Measurements from ENCODE around the gene BRI3. TPM values are rescaled to one million over a fixed set of nuclear protein-coding genes. Genes with fewer than 3 reads are reported as not detected.

The BRI3 gene
- total RNA-seq, 1 donor from 2014 or later, result 63.6 TPM

- DNase-seq (ENCODE audit: low spot score), result no peak
- peaks cover 47% of the 10 kb centered on the region for H3K36me3 Mint-ChIP-seq (ENCODE audit: low read depth)
- H3K4me3 Mint-ChIP-seq (ENCODE audit: low read depth), result no peak overlapping the region
- no peaks in the 10 kb centered on the region for H3K27me3 Mint-ChIP-seq (ENCODE audit: low read depth)
- H3K9me3 Mint-ChIP-seq, result no peaks in the 10 kb centered on the region
- H3K4me1 Mint-ChIP-seq (ENCODE audit: low read depth), result peaks cover 25% of the 10 kb centered on the region
- intact Hi-C loops (cut with micrococcal nuclease), result no loop called here
- H3K27ac Mint-ChIP-seq, result no peak overlapping the region
Measured at GRCh38 chr7:98257701-98258100, 23.8 kb upstream of the BRI3 start.

- no peak for DNase-seq (ENCODE audit: low spot score)
- Mint-ChIP-seq H3K27ac (peak overlapping the region; percentile 47), H3K4me3 (ENCODE audit: low read depth) (no peak overlapping the region), H3K4me1 (ENCODE audit: low read depth) (peaks cover 9% of the 10 kb centered on the region), H3K36me3 (ENCODE audit: low read depth) (peaks cover 25% of the 10 kb centered on the region), H3K9me3 (no peaks in the 10 kb centered on the region), H3K27me3 (ENCODE audit: low read depth) (no peaks in the 10 kb centered on the region)
- intact Hi-C loops (cut with micrococcal nuclease), result no loop called here
Measured at GRCh38 chr7:98265841-98266271, 15.6 kb upstream of the BRI3 start.

GRCh38 chr7:98266840-98267239 lies 14.6 kb upstream of the BRI3 start:
- intact Hi-C loops (cut with micrococcal nuclease), result no loop called here
- peaks cover 9% of the 10 kb centered on the region for H3K4me1 Mint-ChIP-seq (ENCODE audit: low read depth)
- H3K9me3 Mint-ChIP-seq, result no peaks in the 10 kb centered on the region
- H3K27me3 Mint-ChIP-seq (ENCODE audit: low read depth), result no peaks in the 10 kb centered on the region
- H3K4me3 Mint-ChIP-seq (ENCODE audit: low read depth), result no peak overlapping the region
- peaks cover 16% of the 10 kb centered on the region for H3K36me3 Mint-ChIP-seq (ENCODE audit: low read depth)
- no peak overlapping the region for H3K27ac Mint-ChIP-seq
- no peak for DNase-seq (ENCODE audit: low spot score)

GRCh38 chr7:98267303-98267702 lies 14.2 kb upstream of the BRI3 start:
- intact Hi-C loops (cut with micrococcal nuclease), result no loop called here
- Mint-ChIP-seq H3K36me3 (ENCODE audit: low read depth) (peaks cover 11% of the 10 kb centered on the region), H3K4me3 (ENCODE audit: low read depth) (no peak overlapping the region), H3K27ac (no peak overlapping the region), H3K27me3 (ENCODE audit: low read depth) (no peaks in the 10 kb centered on the region), H3K9me3 (no peaks in the 10 kb centered on the region), H3K4me1 (ENCODE audit: low read depth) (peaks cover 9% of the 10 kb centered on the region)
- DNase-seq (ENCODE audit: low spot score), result no peak

- H3K27ac Mint-ChIP-seq, result no peak overlapping the region
Measured at GRCh38 chr7:98276241-98276761, 5.2 kb upstream of the BRI3 start.

GRCh38 chr7:98278408-98278807 lies 3.1 kb upstream of the BRI3 start:
- H3K4me3 Mint-ChIP-seq (ENCODE audit: low read depth), result no peak overlapping the region
- no peak for DNase-seq (ENCODE audit: low spot score)
- no peaks in the 10 kb centered on the region for H3K27me3 Mint-ChIP-seq (ENCODE audit: low read depth)
- H3K4me1 Mint-ChIP-seq (ENCODE audit: low read depth), result peaks cover 10% of the 10 kb centered on the region
- intact Hi-C loops (cut with micrococcal nuclease), result no loop called here
- H3K36me3 Mint-ChIP-seq (ENCODE audit: low read depth), result peaks cover 9% of the 10 kb centered on the region
- H3K9me3 Mint-ChIP-seq, result no peaks in the 10 kb centered on the region
- no peak overlapping the region for H3K27ac Mint-ChIP-seq

More at GRCh38 chr7:98276241-98276761, 5.2 kb upstream of the BRI3 start:
- H3K4me1 Mint-ChIP-seq (ENCODE audit: low read depth), result no peaks in the 10 kb centered on the region
- no peak overlapping the region for H3K4me3 Mint-ChIP-seq (ENCODE audit: low read depth)
- no peaks in the 10 kb centered on the region for H3K27me3 Mint-ChIP-seq (ENCODE audit: low read depth)
- no peaks in the 10 kb centered on the region for H3K36me3 Mint-ChIP-seq (ENCODE audit: low read depth)
- no peaks in the 10 kb centered on the region for H3K9me3 Mint-ChIP-seq
- intact Hi-C loops (cut with micrococcal nuclease), result no loop called here
- no peak for DNase-seq (ENCODE audit: low spot score)

GRCh38 chr7:98278936-98279335 lies 2.5 kb upstream of the BRI3 start:
- Mint-ChIP-seq H3K4me1 (ENCODE audit: low read depth) (peaks cover 10% of the 10 kb centered on the region), H3K27ac (no peak overlapping the region), H3K4me3 (ENCODE audit: low read depth) (no peak overlapping the region), H3K9me3 (no peaks in the 10 kb centered on the region), H3K36me3 (ENCODE audit: low read depth) (peaks cover 9% of the 10 kb centered on the region), H3K27me3 (ENCODE audit: low read depth) (no peaks in the 10 kb centered on the region)
- intact Hi-C loops (cut with micrococcal nuclease), result no loop called here
- DNase-seq (ENCODE audit: low spot score), result no peak

- Mint-ChIP-seq H3K4me1 (ENCODE audit: low read depth) (peaks cover 13% of the 10 kb centered on the region), H3K4me3 (ENCODE audit: low read depth) (peak overlapping the region; percentile 78), H3K27ac (peak overlapping the region; percentile 80), H3K36me3 (ENCODE audit: low read depth) (peaks cover 16% of the 10 kb centered on the region), H3K27me3 (ENCODE audit: low read depth) (no peaks in the 10 kb centered on the region), H3K9me3 (no peaks in the 10 kb centered on the region)
- intact Hi-C loops (cut with micrococcal nuclease), result loop anchor here (5.0 to 10.0 kb wide), 2 partner anchors 122 to 175 kb away; partner anchors contain the start of genes BAIAP2L1 and LMTK2
- DNase-seq (ENCODE audit: low spot score), result no peak
Measured at GRCh38 chr7:98280296-98280695, 1.2 kb upstream of the BRI3 start.

- H3K27ac Mint-ChIP-seq, result peak overlapping the region; percentile 67
- peak; percentile 17 for DNase-seq (ENCODE audit: low spot score)
- H3K27me3 Mint-ChIP-seq (ENCODE audit: low read depth), result no peaks in the 10 kb centered on the region
- peaks cover 13% of the 10 kb centered on the region for H3K4me1 Mint-ChIP-seq (ENCODE audit: low read depth)
- H3K4me3 Mint-ChIP-seq (ENCODE audit: low read depth), result peak overlapping the region; percentile 86
- no peaks in the 10 kb centered on the region for H3K9me3 Mint-ChIP-seq
- H3K36me3 Mint-ChIP-seq (ENCODE audit: low read depth), result peaks cover 16% of the 10 kb centered on the region
- intact Hi-C loops (cut with micrococcal nuclease), result loop anchor here (1.0 to 10.0 kb wide), 3 partner anchors 31 to 177 kb away; partner anchors contain the start of genes BAIAP2L1 and LMTK2
Measured at GRCh38 chr7:98281757-98282606, 496 bp downstream of the BRI3 start.

- intact Hi-C loops (cut with micrococcal nuclease), result loop anchor here (5.0 to 10.0 kb wide), 2 partner anchors 120 to 178 kb away; partner anchors contain the start of genes BAIAP2L1 and LMTK2
- Mint-ChIP-seq H3K27me3 (ENCODE audit: low read depth) (no peaks in the 10 kb centered on the region), H3K4me3 (ENCODE audit: low read depth) (peak overlapping the region; percentile 86), H3K36me3 (ENCODE audit: low read depth) (peaks cover 16% of the 10 kb centered on the region), H3K4me1 (ENCODE audit: low read depth) (peaks cover 13% of the 10 kb centered on the region), H3K27ac (peak overlapping the region; percentile 36), H3K9me3 (no peaks in the 10 kb centered on the region)
- DNase-seq (ENCODE audit: low spot score), result no peak
Measured at GRCh38 chr7:98282703-98283102, 1.2 kb downstream of the BRI3 start.

- Mint-ChIP-seq H3K4me3 (ENCODE audit: low read depth) (peak overlapping the region; percentile 86), H3K4me1 (ENCODE audit: low read depth) (peaks cover 13% of the 10 kb centered on the region), H3K36me3 (ENCODE audit: low read depth) (peaks cover 16% of the 10 kb centered on the region), H3K27ac (no peak overlapping the region), H3K9me3 (no peaks in the 10 kb centered on the region), H3K27me3 (ENCODE audit: low read depth) (no peaks in the 10 kb centered on the region)
- intact Hi-C loops (cut with micrococcal nuclease), result loop anchor here (5.0 to 10.0 kb wide), 2 partner anchors 119 to 179 kb away; partner anchors contain the start of genes BAIAP2L1 and LMTK2
- DNase-seq (ENCODE audit: low spot score), result no peak
Measured at GRCh38 chr7:98283127-98283886, 1.8 kb downstream of the BRI3 start.

- Mint-ChIP-seq H3K27me3 (ENCODE audit: low read depth) (no peaks in the 10 kb centered on the region), H3K4me1 (ENCODE audit: low read depth) (peaks cover 13% of the 10 kb centered on the region), H3K4me3 (ENCODE audit: low read depth) (no peak overlapping the region), H3K9me3 (no peaks in the 10 kb centered on the region), H3K36me3 (ENCODE audit: low read depth) (peaks cover 16% of the 10 kb centered on the region), H3K27ac (no peak overlapping the region)
- intact Hi-C loops (cut with micrococcal nuclease), result loop anchor here (5.0 to 10.0 kb wide), 2 partner anchors 118 to 179 kb away; partner anchors contain the start of genes BAIAP2L1 and LMTK2
- no peak for DNase-seq (ENCODE audit: low spot score)
Measured at GRCh38 chr7:98283887-98284222, 2.4 kb downstream of the BRI3 start.
